Fibroblast of lung (primary cell): ENCODE data around the gene ASRGL1.
A peak's percentile ranks its signal among the peaks of the same experiment; 100 is the strongest.

Source experiments
- EZH2 ChIP-seq: IDR thresholded peaks from 2 replicates; pipeline ENCODE4 v1.5.1; 2012; ENCODE audit warnings: low read length, control low read depth, mild to moderate bottlenecking; ENCODE audit errors: missing control alignments
- TF ChIP-seq, protein P1 (sequence below), 2 donors: IDR thresholded peaks in 1 of 2; conservative IDR thresholded peaks in 1 of 2; 1 replicate in 1 of 2; 2 replicates in 1 of 2; pipeline ENCODE4 v1.5.1; 2011 to 2012; ENCODE audit warnings: low read length in 2 of 2, control low read depth in 1 of 2, inconsistent platforms in 1 of 2, low read depth in 1 of 2, mild to moderate bottlenecking in 1 of 2

DNA sequence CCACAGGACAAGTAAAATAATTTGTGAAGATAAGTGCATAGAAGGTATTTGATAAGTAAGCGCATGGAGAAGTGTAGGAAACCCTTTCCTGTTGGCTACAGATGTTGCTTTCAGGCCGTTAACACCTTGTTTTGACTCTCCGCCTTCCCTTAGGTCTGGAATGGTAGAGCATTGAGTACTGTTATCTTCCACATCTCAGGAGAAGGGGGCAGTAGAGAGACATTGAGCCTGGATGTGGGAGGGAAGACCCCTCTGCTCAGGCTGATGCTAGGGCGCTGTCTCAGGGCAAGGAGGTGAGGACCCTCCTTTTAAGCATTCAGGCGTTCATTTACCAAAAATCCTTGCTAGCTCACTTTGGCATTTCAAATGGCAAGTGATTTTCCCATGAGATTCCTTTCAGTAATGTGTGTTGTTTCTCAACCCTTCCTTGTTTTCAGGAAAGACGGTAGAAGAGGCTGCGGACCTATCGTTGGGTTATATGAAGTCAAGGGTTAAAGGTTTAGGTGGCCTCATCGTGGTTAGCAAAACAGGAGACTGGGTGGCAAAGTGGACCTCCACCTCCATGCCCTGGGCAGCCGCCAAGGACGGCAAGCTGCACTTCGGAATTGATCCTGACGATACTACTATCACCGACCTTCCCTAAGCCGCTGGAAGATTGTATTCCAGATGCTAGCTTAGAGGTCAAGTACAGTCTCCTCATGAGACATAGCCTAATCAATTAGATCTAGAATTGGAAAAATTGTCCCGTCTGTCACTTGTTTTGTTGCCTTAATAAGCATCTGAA, 54.6 kb downstream of the ASRGL1 start:
- TF ChIP-seq, protein P1, sequence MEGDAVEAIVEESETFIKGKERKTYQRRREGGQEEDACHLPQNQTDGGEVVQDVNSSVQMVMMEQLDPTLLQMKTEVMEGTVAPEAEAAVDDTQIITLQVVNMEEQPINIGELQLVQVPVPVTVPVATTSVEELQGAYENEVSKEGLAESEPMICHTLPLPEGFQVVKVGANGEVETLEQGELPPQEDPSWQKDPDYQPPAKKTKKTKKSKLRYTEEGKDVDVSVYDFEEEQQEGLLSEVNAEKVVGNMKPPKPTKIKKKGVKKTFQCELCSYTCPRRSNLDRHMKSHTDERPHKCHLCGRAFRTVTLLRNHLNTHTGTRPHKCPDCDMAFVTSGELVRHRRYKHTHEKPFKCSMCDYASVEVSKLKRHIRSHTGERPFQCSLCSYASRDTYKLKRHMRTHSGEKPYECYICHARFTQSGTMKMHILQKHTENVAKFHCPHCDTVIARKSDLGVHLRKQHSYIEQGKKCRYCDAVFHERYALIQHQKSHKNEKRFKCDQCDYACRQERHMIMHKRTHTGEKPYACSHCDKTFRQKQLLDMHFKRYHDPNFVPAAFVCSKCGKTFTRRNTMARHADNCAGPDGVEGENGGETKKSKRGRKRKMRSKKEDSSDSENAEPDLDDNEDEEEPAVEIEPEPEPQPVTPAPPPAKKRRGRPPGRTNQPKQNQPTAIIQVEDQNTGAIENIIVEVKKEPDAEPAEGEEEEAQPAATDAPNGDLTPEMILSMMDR (conservative IDR thresholded peaks at IDR 0.05 in 1 of 2, IDR thresholded peaks at IDR 0.05 in 1 of 2; ENCODE audit: low read depth in 1 of 2, low read length in 2 of 2) = peak in 1 of 2 donors; percentile 14
- TF ChIP-seq EZH2 = no peak
